GM18499 (cell line): ENCODE data around the gene GPC6.

ENCODE experiments used
- ATAC-seq: cut with Tn5 transposase; IDR thresholded peaks from one replicate; pipeline ENCODE4 v1.9.1; 2021; ENCODE audit warnings: moderate number of reproducible peaks; ENCODE audit not compliant: insufficient read depth, unreplicated experiment

The GPC6 gene

GRCh38 chr13:94389604-94390351 is 1163.2 kb downstream of the GPC6 start:
- ATAC-seq = no peak

GRCh38 chr13:94390881-94391280 is 1164.3 kb downstream of the GPC6 start:
- ATAC-seq = no peak

GRCh38 chr13:94394723-94395122 is 1168.1 kb downstream of the GPC6 start:
- ATAC-seq = no peak

- no peak for ATAC-seq
Observed at GRCh38 chr13:94395860-94396259, 1169.3 kb downstream of the GPC6 start.

DNA sequence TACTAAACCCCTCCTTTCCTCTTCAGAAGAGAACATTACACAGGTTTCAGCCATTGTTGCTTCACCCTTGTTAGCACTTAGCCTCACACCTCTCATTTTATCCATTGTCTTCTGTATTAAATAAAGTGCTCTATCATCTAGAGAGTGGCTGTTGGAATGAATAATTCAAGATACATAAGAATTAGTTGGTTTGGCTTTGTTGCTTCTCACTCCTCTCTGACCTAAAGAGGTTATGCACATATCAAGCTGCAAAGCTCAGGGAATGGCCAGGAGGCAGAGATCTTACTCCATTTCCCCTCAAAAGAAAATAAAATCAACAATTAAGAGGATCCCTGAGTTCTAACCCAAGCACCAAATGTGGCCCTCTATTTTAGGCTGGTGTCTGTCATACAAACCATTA is 1173.2 kb downstream of the GPC6 start:
- no peak for ATAC-seq

DNA sequence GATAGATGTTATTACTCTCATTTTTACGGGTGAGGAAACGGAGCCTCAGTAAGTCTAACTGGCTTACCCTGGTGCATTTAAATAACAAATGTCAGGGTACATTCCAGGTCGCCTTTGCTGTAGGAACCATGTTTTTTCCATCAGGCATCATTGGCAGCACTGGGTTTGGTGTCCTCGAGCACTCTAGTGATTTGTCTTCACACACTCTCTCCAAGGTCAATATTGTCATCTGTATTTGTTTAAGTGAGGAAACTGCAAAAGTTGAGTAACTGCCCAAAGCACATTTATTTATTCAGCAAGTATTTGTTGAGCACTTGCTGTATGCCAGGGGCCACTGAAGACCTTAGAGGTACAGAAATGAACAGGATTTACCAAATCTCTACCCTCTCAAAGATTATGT is 1174.3 kb downstream of the GPC6 start:
- no peak for ATAC-seq

GRCh38 chr13:94408314-94409036 is 1181.9 kb downstream of the GPC6 start:
- no peak for ATAC-seq

- no peak for ATAC-seq
Observed at GRCh38 chr13:94411747-94412146, 1185.1 kb downstream of the GPC6 start.

- no peak for ATAC-seq
Observed at GRCh38 chr13:94412870-94413597, 1186.4 kb downstream of the GPC6 start.

DNA sequence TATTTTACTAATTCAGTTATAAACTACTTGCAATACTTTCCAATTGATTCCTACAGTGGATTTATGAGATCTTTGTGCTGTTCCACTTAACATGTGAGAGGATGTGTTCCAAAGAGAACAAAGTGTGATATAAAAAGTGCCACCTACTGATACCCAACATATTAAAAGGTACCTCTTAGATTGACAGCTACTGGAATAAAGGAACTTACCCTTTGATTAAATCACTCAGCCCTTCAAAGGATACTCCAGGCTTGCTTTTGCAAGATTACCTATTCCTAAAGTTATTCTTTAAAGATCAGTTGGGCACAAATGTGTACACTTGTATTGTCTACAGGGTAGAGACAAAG is 1187.0 kb downstream of the GPC6 start:
- ATAC-seq = no peak

- no peak for ATAC-seq
Observed at GRCh38 chr13:94414141-94414540, 1187.5 kb downstream of the GPC6 start.

DNA sequence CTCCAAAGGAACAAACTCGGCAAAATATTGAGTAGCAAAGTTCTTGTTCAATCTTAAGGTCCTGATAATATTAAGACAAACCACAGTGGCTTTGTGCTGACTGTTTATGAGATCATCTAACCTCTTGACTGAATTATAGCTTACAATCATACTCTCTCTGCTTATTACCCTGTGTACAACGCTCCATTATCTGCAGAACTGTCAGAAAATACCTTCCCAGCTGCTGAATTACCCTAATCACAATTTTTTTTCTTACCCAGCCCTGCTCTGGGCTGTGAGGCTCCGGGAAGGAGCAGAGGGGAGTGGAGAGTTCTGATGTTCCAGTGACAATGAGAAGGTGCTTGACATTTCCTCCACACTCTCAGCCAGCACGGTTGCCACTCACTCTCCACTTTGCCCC is 1188.1 kb downstream of the GPC6 start:
- no peak for ATAC-seq

DNA sequence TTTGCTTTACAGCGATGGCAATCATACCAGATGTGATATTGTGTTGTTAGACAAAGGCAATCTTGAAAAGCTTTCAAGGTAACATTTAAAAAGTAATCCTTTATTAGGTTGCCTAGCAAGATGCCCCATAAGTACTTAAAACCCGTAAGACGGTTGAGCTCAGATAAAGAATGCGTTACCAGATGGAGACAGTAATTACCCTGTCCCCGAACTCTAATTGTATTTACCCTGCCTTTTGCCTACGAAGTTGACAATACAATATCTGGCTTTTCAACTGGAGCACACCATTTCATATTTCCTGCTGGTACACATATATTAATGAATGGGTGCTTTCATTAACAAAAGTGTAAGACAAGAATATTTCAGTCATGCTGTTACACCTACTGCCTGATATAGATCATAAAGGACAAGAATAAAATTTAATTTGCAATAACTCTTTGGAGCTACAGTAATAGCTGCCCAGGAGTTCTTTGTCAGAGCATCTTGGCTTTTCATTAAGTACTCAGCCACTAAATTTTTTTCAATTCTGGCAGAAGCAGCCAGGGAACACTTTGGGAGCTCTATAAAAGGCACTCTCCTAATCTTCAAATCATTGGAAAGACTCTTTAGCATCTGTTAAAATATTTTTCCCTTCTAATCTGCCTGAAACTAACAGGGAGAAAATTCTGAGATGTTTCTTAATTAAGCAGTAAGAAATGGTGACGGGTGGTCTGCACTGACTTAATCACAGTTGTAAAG is 1189.1 kb downstream of the GPC6 start:
- no peak for ATAC-seq

- no peak for ATAC-seq
Observed at GRCh38 chr13:94416454-94417080, 1190.0 kb downstream of the GPC6 start.

DNA sequence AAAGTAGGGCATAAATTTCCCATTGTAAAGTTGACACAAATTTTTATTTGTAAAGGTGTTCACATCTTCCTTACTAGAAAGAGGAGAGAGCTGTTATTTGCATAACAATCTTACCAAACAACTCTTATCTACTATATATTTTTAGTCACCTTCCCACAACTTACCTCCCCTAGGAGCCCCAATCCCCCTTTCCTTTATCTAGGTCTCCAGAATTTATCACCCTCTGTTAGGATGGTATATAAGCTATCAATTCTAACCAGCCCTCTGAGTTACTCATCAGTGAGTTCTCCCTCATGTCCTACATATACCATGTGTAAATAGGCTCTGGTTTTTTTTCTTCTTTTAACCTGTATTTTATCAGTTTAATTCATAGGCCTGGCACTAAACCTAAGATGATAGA is 1190.7 kb downstream of the GPC6 start:
- no peak for ATAC-seq

GRCh38 chr13:94419304-94419924 is 1192.8 kb downstream of the GPC6 start:
- ATAC-seq = no peak

GRCh38 chr13:94419925-94420305 is 1193.3 kb downstream of the GPC6 start:
- no peak for ATAC-seq

- no peak for ATAC-seq
Observed at GRCh38 chr13:94427313-94427953, 1200.8 kb downstream of the GPC6 start.

GRCh38 chr13:94431574-94431973 is 1205.0 kb downstream of the GPC6 start:
- ATAC-seq = no peak
